Measurements from ENCODE around the gene SH3BP4. TPM values are rescaled to one million over a fixed set of nuclear protein-coding genes. Genes with fewer than 3 reads are reported as not detected.
A peak's percentile ranks its signal among the peaks of the same experiment; 100 is the strongest.

Gene SH3BP4
- polyA plus RNA-seq, 1 donor (not counting 4 experiments of a cell fraction or from before 2014, with no cell fraction given) = 50.4 TPM

DNA sequence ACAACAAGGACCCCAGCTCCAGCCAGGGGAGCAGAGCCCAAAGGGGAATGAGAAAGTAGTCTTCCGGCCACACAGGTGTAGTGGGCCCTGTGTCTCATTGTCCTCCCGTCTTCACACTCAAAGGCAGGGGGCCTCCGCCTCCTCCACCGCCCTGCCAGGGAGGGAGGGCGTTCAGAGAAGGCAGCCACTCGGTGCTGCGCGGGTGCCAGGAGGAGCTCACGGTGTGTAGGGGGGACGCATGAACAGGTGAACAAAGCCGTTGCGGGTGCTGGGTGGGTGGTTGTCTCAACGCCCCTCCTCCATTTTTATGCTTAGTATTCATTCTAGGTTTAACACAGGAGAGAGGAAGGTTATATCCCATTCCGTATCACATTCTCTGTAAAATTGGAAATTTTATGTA lies 36.7 kb downstream of the SH3BP4 start:
- dilution Hi-C loops (cut with MboI; ENCODE audit: extremely low pct_ligation_motif_present, low sequenced_read_pairs) = no loop called here
- H3K36me3 ChIP-seq (ENCODE audit: control insufficient read depth in 2 of 2, extremely low read depth in 1 of 2, insufficient read depth in 2 of 2, low read length in 2 of 2) = peaks cover 4 to 9% of the 10 kb centered on the region in 2 experiments
- H3K4me2 ChIP-seq (ENCODE audit: control insufficient read depth, extremely low read depth, insufficient read depth, low read depth, low read length) = peak overlapping the region; percentile 78
- no peak overlapping the region for H3K4me3 ChIP-seq (ENCODE audit: control insufficient read depth in 2 of 3, extremely low read depth in 1 of 3, insufficient read depth in 2 of 3, low read depth in 1 of 3, low read length in 3 of 3)
- H2AFZ ChIP-seq (ENCODE audit: control insufficient read depth, low read length) = no peak overlapping the region
- H3K9ac ChIP-seq (ENCODE audit: control insufficient read depth, extremely low read depth, insufficient read depth, low read length) = no peak overlapping the region
- H3K9me3 ChIP-seq (ENCODE audit: control insufficient read depth, low read depth, low read length) = no peaks in the 10 kb centered on the region
- no peaks in the 10 kb centered on the region for H3K27me3 ChIP-seq (ENCODE audit: control insufficient read depth, extremely low read depth, insufficient read depth, low read length)
- TF ChIP-seq, protein P1, sequence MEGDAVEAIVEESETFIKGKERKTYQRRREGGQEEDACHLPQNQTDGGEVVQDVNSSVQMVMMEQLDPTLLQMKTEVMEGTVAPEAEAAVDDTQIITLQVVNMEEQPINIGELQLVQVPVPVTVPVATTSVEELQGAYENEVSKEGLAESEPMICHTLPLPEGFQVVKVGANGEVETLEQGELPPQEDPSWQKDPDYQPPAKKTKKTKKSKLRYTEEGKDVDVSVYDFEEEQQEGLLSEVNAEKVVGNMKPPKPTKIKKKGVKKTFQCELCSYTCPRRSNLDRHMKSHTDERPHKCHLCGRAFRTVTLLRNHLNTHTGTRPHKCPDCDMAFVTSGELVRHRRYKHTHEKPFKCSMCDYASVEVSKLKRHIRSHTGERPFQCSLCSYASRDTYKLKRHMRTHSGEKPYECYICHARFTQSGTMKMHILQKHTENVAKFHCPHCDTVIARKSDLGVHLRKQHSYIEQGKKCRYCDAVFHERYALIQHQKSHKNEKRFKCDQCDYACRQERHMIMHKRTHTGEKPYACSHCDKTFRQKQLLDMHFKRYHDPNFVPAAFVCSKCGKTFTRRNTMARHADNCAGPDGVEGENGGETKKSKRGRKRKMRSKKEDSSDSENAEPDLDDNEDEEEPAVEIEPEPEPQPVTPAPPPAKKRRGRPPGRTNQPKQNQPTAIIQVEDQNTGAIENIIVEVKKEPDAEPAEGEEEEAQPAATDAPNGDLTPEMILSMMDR (optimal IDR thresholded peaks at IDR 0.05 in 1 of 3, IDR thresholded peaks at IDR 0.05 in 1 of 3, conservative IDR thresholded peaks at IDR 0.05 in 1 of 3; ENCODE audit: extremely low read depth in 1 of 3, insufficient read depth in 2 of 3, low read length in 3 of 3) = no peak
- no peak for TF ChIP-seq EZH2 (IDR thresholded peaks at IDR 0.05; ENCODE audit: low read length)
- H3K9me1 ChIP-seq (ENCODE audit: control insufficient read depth, extremely low read depth, insufficient read depth, low read length) = peaks cover 10% of the 10 kb centered on the region
- H4K20me1 ChIP-seq (ENCODE audit: control insufficient read depth, extremely low read depth, insufficient read depth, low read length) = peaks cover 11% of the 10 kb centered on the region
- H3K79me2 ChIP-seq (ENCODE audit: control insufficient read depth, insufficient read depth, low read length) = peaks cover 98% of the 10 kb centered on the region
- DNase-seq (ENCODE audit: low read depth, low spot score) = no peak
- no peak for FAIRE-seq
- no peak overlapping the region for H3K27ac ChIP-seq (ENCODE audit: control insufficient read depth, insufficient read depth, low read length)
- H3K4me1 ChIP-seq (ENCODE audit: control insufficient read depth, extremely low read depth, insufficient read depth, low read length) = peaks cover 15% of the 10 kb centered on the region

DNA sequence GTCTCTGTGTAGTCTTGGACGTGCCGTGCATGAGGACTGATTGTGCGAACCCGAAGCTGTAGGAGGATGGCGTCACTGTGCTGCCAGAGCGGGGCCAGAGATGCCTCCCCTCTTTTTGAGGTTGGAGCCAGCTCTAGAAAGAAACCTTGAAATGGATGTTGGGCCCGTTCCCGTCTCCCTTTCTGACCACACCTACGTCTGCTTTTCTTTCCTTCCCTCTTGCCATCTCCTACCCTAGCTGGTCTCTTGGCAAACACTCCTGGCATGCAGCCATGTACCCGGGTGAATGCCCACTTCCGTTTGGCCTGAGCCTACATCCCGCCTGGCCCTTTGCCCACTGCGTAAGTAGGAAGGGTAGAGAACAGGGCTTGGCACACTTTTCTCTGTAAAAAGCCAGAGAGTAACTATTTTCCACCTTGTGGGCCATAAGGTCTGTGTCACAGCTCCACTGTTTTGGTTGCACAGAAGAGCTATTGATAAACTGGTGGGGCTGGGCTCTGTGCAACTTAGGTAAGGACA lies 37.4 kb downstream of the SH3BP4 start:
- H3K36me3 ChIP-seq (ENCODE audit: control insufficient read depth in 2 of 2, extremely low read depth in 1 of 2, insufficient read depth in 2 of 2, low read length in 2 of 2) = peaks cover 0 to 12% of the 10 kb centered on the region in 2 experiments
- H3K9me3 ChIP-seq (ENCODE audit: control insufficient read depth, low read depth, low read length) = no peaks in the 10 kb centered on the region
- peak; percentile 56 for DNase-seq (ENCODE audit: low read depth, low spot score)
- peaks cover 10% of the 10 kb centered on the region for H3K9me1 ChIP-seq (ENCODE audit: control insufficient read depth, extremely low read depth, insufficient read depth, low read length)
- H4K20me1 ChIP-seq (ENCODE audit: control insufficient read depth, extremely low read depth, insufficient read depth, low read length) = peaks cover 11% of the 10 kb centered on the region
- H2AFZ ChIP-seq (ENCODE audit: control insufficient read depth, low read length) = no peak overlapping the region
- peak; percentile 75 for FAIRE-seq
- peak overlapping the region; percentile 43 for H3K9ac ChIP-seq (ENCODE audit: control insufficient read depth, extremely low read depth, insufficient read depth, low read length)
- H3K4me1 ChIP-seq (ENCODE audit: control insufficient read depth, extremely low read depth, insufficient read depth, low read length) = peaks cover 15% of the 10 kb centered on the region
- H3K27me3 ChIP-seq (ENCODE audit: control insufficient read depth, extremely low read depth, insufficient read depth, low read length) = no peaks in the 10 kb centered on the region
- H3K27ac ChIP-seq (ENCODE audit: control insufficient read depth, insufficient read depth, low read length) = peak overlapping the region; percentile 53
- dilution Hi-C loops (cut with MboI; ENCODE audit: extremely low pct_ligation_motif_present, low sequenced_read_pairs) = no loop called here
- H3K4me3 ChIP-seq (ENCODE audit: control insufficient read depth in 2 of 3, extremely low read depth in 1 of 3, insufficient read depth in 2 of 3, low read depth in 1 of 3, low read length in 3 of 3) = peak overlapping the region in 1 of 3 experiments; percentile 3
- TF ChIP-seq EZH2 (IDR thresholded peaks at IDR 0.05; ENCODE audit: low read length) = no peak
- TF ChIP-seq, protein P1 (optimal IDR thresholded peaks at IDR 0.05 in 1 of 3, IDR thresholded peaks at IDR 0.05 in 1 of 3, conservative IDR thresholded peaks at IDR 0.05 in 1 of 3; ENCODE audit: extremely low read depth in 1 of 3, insufficient read depth in 2 of 3, low read length in 3 of 3) = no peak
- peak overlapping the region; percentile 78 for H3K4me2 ChIP-seq (ENCODE audit: control insufficient read depth, extremely low read depth, insufficient read depth, low read depth, low read length)
- H3K79me2 ChIP-seq (ENCODE audit: control insufficient read depth, insufficient read depth, low read length) = peaks cover 98% of the 10 kb centered on the region
